Gastroesophageal sphincter (tissue), 4 donors: Measurements from ENCODE around the gene PIK3C2G. TPM values are rescaled to one million over a fixed set of nuclear protein-coding genes. Genes with fewer than 3 reads are reported as not detected.
A peak's percentile ranks its signal among the peaks of the same experiment; 100 is the strongest.

Source experiments
- ATAC-seq: fragments of 150-250 bp; one replicate; pipeline ENCODE4 v1.9.1; 2016; ENCODE audit warnings: mild to moderate bottlenecking, moderate library complexity
- H3K27ac ChIP-seq, 4 donors: fragments of 200-600 bp; sonication (generic) in 3 of 4; 1 replicate in 3 of 4; 2 replicates in 1 of 4; pipeline ENCODE4 v1.5.1; 2016 to 2019
- H3K27me3 ChIP-seq: fragments of 200-600 bp; sonication (generic); one replicate; pipeline ENCODE4 v1.5.1; 2019
- H3K36me3 ChIP-seq, 2 donors: fragments of 200-600 bp; sonication (generic); one replicate each; pipeline ENCODE4 v1.5.1; 2019; ENCODE audit warnings: control low read depth in 1 of 2
- H3K4me1 ChIP-seq, 3 donors: fragments of 200-600 bp; sonication (generic); 1 replicate in 2 of 3; 2 replicates in 1 of 3; pipeline ENCODE4 v1.5.1; 2016 to 2019; ENCODE audit warnings: control low read depth in 2 of 3
- H3K4me3 ChIP-seq, 2 donors: fragments of 200-600 bp; sonication (generic); one replicate each; pipeline ENCODE4 v1.5.1; 2019; ENCODE audit warnings: mild to moderate bottlenecking in 1 of 2, moderate library complexity in 1 of 2
- H3K9me3 ChIP-seq, 3 donors: fragments of 200-600 bp; sonication (generic); one replicate each; pipeline ENCODE4 v1.5.1; 2017 to 2019; ENCODE audit warnings: control low read depth in 2 of 3
- CTCF ChIP-seq, 4 experiments: fragments of 200-600 bp in 2 of 4; fragments of 450-650 bp in 2 of 4; sonication (generic) in 1 of 4; IDR thresholded peaks; one replicate each; pipeline ENCODE4 v1.5.1; 2017 to 2019; ENCODE audit warnings: antibody characterized with exemption in 4 of 4, mild to moderate bottlenecking in 2 of 4, moderate library complexity in 2 of 4
- EP300 ChIP-seq: sonication (generic); formaldehyde crosslinking; IDR thresholded peaks from one replicate; pipeline ENCODE4 v1.6.1; 2017; ENCODE audit warnings: antibody characterized with exemption, mild to moderate bottlenecking
- POLR2A ChIP-seq, 2 donors: fragments of 450-650 bp; IDR thresholded peaks; one replicate each; pipeline ENCODE4 v1.6.1; 2017; ENCODE audit warnings: antibody characterized with exemption in 2 of 2, mild to moderate bottlenecking in 2 of 2, moderate library complexity in 1 of 2
- POLR2AphosphoS5 ChIP-seq: sonication (generic); formaldehyde crosslinking; IDR thresholded peaks from one replicate; pipeline ENCODE4 v1.6.1; 2017; ENCODE audit warnings: antibody characterized with exemption
- WGBS, 2 donors: methylation state at CpG; one replicate each; pipeline ENCODE4 v1.1.5; 2018; ENCODE audit warnings: low coverage in 1 of 2; 5-methylcytosine and 5-hydroxymethylcytosine counted together
- total RNA-seq, 4 donors: library from RNA; depleted of rRNA; stranded (reverse); fragments of >200 nt; gene quantifications; one replicate each; pipeline ENCODE4 v1.1.0, GENCODE V29; 2016

PIK3C2G gene
- total RNA-seq, 4 donors from 2014 or later = 0.40 to 0.79 (median 0.69) TPM; not detected in 1

GRCh38 chr12:18589316-18589715 lies 328.0 kb downstream of the PIK3C2G start:
- TF ChIP-seq POLR2AphosphoS5 = no peak
- TF ChIP-seq EP300 = no peak
- TF ChIP-seq POLR2A (IDR thresholded peaks at IDR 0.05) = no peak
- no peak for TF ChIP-seq CTCF (IDR thresholded peaks at IDR 0.05)

GRCh38 chr12:18591473-18591872 lies 330.2 kb downstream of the PIK3C2G start:
- H3K27ac ChIP-seq = no peak overlapping the region
- no peak for TF ChIP-seq POLR2AphosphoS5
- TF ChIP-seq EP300 = no peak
- no peak for TF ChIP-seq POLR2A (IDR thresholded peaks at IDR 0.05)
- TF ChIP-seq CTCF (IDR thresholded peaks at IDR 0.05) = no peak
- ATAC-seq = no peak
- no peaks in the 10 kb centered on the region for H3K27me3 ChIP-seq
- no peaks in the 10 kb centered on the region for H3K4me1 ChIP-seq
- peaks cover 0 to 3% (median 0%) of the 10 kb centered on the region in 3 donors for H3K9me3 ChIP-seq
- no peaks in the 10 kb centered on the region for H3K36me3 ChIP-seq
- no peak overlapping the region for H3K4me3 ChIP-seq

More at GRCh38 chr12:18589316-18589715, 328.0 kb downstream of the PIK3C2G start:
- no peaks in the 10 kb centered on the region for H3K4me1 ChIP-seq
- no peaks in the 10 kb centered on the region for H3K36me3 ChIP-seq
- H3K27ac ChIP-seq = no peak overlapping the region
- no peak overlapping the region for H3K4me3 ChIP-seq
- H3K9me3 ChIP-seq = peaks cover 0 to 3% (median 0%) of the 10 kb centered on the region in 3 donors
- H3K27me3 ChIP-seq = no peaks in the 10 kb centered on the region
- ATAC-seq = no peak

DNA sequence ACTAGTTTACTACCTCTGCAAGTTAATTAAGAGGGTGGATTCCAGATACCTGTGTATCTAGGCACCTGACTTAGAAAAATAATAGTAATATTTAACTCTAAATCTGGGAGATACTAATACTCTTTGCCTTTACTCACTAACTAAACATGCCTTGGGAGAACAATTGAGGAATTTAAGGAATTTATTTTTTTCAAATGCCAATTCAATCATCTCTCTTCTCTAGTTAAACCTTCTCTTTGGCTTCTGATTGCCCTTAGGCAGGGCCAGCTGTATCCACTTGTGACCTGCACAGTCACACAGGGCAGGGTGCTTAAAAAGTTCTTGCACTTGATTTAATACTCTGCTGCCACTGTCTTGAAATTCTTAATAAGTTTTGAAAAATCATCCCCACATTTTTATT lies 334.1 kb downstream of the PIK3C2G start:
- ATAC-seq = no peak
- H3K4me3 ChIP-seq = no peak overlapping the region
- no peaks in the 10 kb centered on the region for H3K4me1 ChIP-seq
- no peaks in the 10 kb centered on the region for H3K9me3 ChIP-seq
- no peaks in the 10 kb centered on the region for H3K36me3 ChIP-seq
- TF ChIP-seq POLR2A (IDR thresholded peaks at IDR 0.05) (no peak), POLR2AphosphoS5 (no peak)
- H3K27me3 ChIP-seq = no peaks in the 10 kb centered on the region
- H3K27ac ChIP-seq = no peak overlapping the region

- no peak for ATAC-seq
- no peak overlapping the region for H3K27ac ChIP-seq
- H3K9me3 ChIP-seq = no peaks in the 10 kb centered on the region
- no peaks in the 10 kb centered on the region for H3K36me3 ChIP-seq
- WGBS, 2 donors = 60% methylated on average over 1 of the region's 7 CpGs; no CpG with 5 or more reads in 1 of the 2 donors
- no peaks in the 10 kb centered on the region for H3K27me3 ChIP-seq
- H3K4me3 ChIP-seq = no peak overlapping the region
- TF ChIP-seq EP300 = no peak
- TF ChIP-seq POLR2AphosphoS5 = no peak
- no peak for TF ChIP-seq POLR2A (IDR thresholded peaks at IDR 0.05)
- TF ChIP-seq CTCF (IDR thresholded peaks at IDR 0.05) = no peak
- no peaks in the 10 kb centered on the region for H3K4me1 ChIP-seq
Observed at GRCh38 chr12:18601962-18602361, 340.6 kb downstream of the PIK3C2G start.

- WGBS, 2 donors = 38 to 49% methylated on average over 2 of the region's 2 CpGs
- H3K4me3 ChIP-seq = no peak overlapping the region
- H3K9me3 ChIP-seq = no peaks in the 10 kb centered on the region
- H3K36me3 ChIP-seq = no peaks in the 10 kb centered on the region
- peaks cover 0 to 8% (median 3%) of the 10 kb centered on the region in 3 donors for H3K4me1 ChIP-seq
- no peaks in the 10 kb centered on the region for H3K27me3 ChIP-seq
- no peak for ATAC-seq
- H3K27ac ChIP-seq = peak overlapping the region in 3 of 4 donors; percentile 5 to 43 (median 11)
- no peak for TF ChIP-seq CTCF (IDR thresholded peaks at IDR 0.05)
Observed at GRCh38 chr12:18612971-18613370, 351.7 kb downstream of the PIK3C2G start.

DNA sequence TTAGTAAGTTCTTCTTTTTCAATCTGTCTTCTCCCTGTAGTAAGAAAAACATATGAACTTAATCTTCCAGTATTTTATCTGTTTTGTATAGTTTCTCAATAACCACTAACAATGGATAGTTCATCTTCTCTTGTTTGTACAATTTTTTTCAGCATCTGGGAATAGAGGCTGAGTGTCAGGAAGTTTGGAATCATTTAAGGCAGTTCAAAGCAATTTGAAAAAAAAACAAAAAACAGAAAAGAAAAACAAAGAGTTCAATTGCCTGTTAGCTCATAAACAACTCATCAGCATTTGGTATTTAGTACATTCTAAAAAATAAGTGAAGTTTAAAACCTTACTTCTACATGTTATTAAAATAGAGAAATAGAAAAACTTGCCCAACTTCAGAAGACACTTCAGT lies 359.7 kb downstream of the PIK3C2G start:
- H3K4me3 ChIP-seq = no peak overlapping the region
- ATAC-seq = no peak
- peaks cover 0 to 13% (median 3%) of the 10 kb centered on the region in 3 donors for H3K4me1 ChIP-seq
- no peaks in the 10 kb centered on the region for H3K27me3 ChIP-seq
- no peaks in the 10 kb centered on the region for H3K9me3 ChIP-seq
- no peaks in the 10 kb centered on the region for H3K36me3 ChIP-seq
- TF ChIP-seq POLR2AphosphoS5 = no peak
- no peak for TF ChIP-seq CTCF (IDR thresholded peaks at IDR 0.05)
- no peak for TF ChIP-seq POLR2A (IDR thresholded peaks at IDR 0.05)
- TF ChIP-seq EP300 = no peak
- H3K27ac ChIP-seq = no peak overlapping the region
